Heart right ventricle (tissue), 16 donors: ENCODE results near the gene EGFR. TPM values are rescaled to one million over a fixed set of nuclear protein-coding genes. Genes with fewer than 3 reads are reported as not detected.

Source experiments
- ATAC-seq, 8 donors: fragments of 200-7000 bp; cut with Tn5 transposase; one replicate each; pipeline ENCODE4 v1.9.1; 2020; ENCODE audit warnings: mild to moderate bottlenecking in 8 of 8, moderate library complexity in 8 of 8, moderate number of reproducible peaks in 1 of 8
- DNase-seq, 2 donors: peaks; one replicate each; pipeline ENCODE4 v3.0.0-alpha.2; 2020
- H3K27ac ChIP-seq, 10 donors: fragments of 200-600 bp; sonication (generic) in 2 of 10; one replicate each; pipeline versions ENCODE4 v1.5.0 to v1.8.0; 2020 to 2022; ENCODE audit warnings: mild to moderate bottlenecking in 3 of 10
- H3K27me3 ChIP-seq, 7 donors: fragments of 200-600 bp; one replicate each; pipeline ENCODE4 v1.8.0; 2021 to 2022; ENCODE audit warnings: mild to moderate bottlenecking in 2 of 7
- H3K36me3 ChIP-seq, 9 donors: fragments of 200-600 bp; sonication (generic) in 1 of 9; one replicate each; pipeline versions ENCODE4 v1.5.0 to v1.8.0; 2020 to 2022; ENCODE audit warnings: mild to moderate bottlenecking in 2 of 9
- H3K4me1 ChIP-seq, 9 donors: fragments of 200-600 bp; sonication (generic) in 1 of 9; one replicate each; pipeline versions ENCODE4 v1.5.0 to v1.8.0; 2020 to 2022; ENCODE audit warnings: mild to moderate bottlenecking in 4 of 9
- H3K4me3 ChIP-seq, 10 donors: fragments of 200-600 bp; sonication (generic) in 2 of 10; one replicate each; pipeline versions ENCODE4 v1.5.0 to v1.8.0; 2020 to 2022; ENCODE audit warnings: mild to moderate bottlenecking in 7 of 10, moderate library complexity in 2 of 10
- H3K9me3 ChIP-seq, 11 donors: fragments of 200-600 bp in 10 of 11; sonication (generic) in 2 of 11; one replicate each; pipeline versions ENCODE4 v1.5.0 to v1.8.0; 2013 to 2022; ENCODE audit warnings: mild to moderate bottlenecking in 2 of 11, control low read depth in 1 of 11, moderate library complexity in 1 of 11
- WGBS, 2 donors: extraction: QIAGEN DNeasy Blood & Tissue Kit; methylation state at CpG; one replicate each; pipeline ENCODE4 v1.1.7; 2013; ENCODE audit warnings: inconsistent platforms in 1 of 2; 5-methylcytosine and 5-hydroxymethylcytosine counted together
- intact Hi-C, 10 donors: fragments of 100-400 bp; cut with DNase I; formaldehyde crosslinking; loops; one replicate each; pipeline versions ENCODE4 v1.11.1 to v1.14.2; 2022
- polyA plus RNA-seq, 2 donors: library from polyadenylated mRNA; stranded (reverse); fragments of 200-250 nt; gene quantifications; one replicate each; pipeline ENCODE4 v1.2.3, GENCODE V29; 2013
- total RNA-seq, 10 donors: library from RNA; stranded (reverse); fragmentation: NEBNext Ultra II Directional in 3 of 10; extraction: Animal tissue kit (Norgen Biotek cat#: 25700) in 3 of 10; gene quantifications; one replicate each; pipeline versions ENCODE4 v1.2.1 to v1.2.4, GENCODE V29; 2021 to 2023
- TF ChIP-seq, protein P1 (sequence below), 9 donors: fragments of 200-600 bp; sonication (generic) in 2 of 9; IDR thresholded peaks; one replicate each; pipeline versions ENCODE4 v1.5.0 to v1.8.0; 2021 to 2022; ENCODE audit warnings: antibody characterized with exemption in 9 of 9, mild to moderate bottlenecking in 5 of 9, moderate library complexity in 1 of 9
- donor health status: Arrhythmogenic right ventricular cardiomyopathy.
- donor health status: ischemic (EF 13 %, LVEDD 7.1; RV severe dilation, severe dysfunction).
- donor health status: healthy with polysubstance abuse.
- donor health status: DM: no; HTN: yes; CAD: no.
- donor health status: DM: no; HTN: no; CAD: no.
- donor health status: ischemic (EF 25% LVEDD 6.9; RV normal size, moderate dysfunction).
- donor health status: ischemic (EF 25% LVEDD 5.7; RV mildly dilated, moderate dysfunction).
- donor health status: healthy.
- donor health status: DM: yes; HTN: yes; CAD: no.
- donor health status: Ischemic cardiomyopathy.
- donor health status: ischemic (EF 35%, LVEDD 5.7; RV mildly dilated, moderate dysfunction).
- donor health status: nonischemic (EF 11% LVEDD 7.7; RV severe dilation, severe dysfunction).
- donor health status: DM: yes; HTN: yes; CAD: no.
- donor health status: PGD.
- donor health status: ischemic (EF 29% LVEDD 5.4; RV normal size, mild dysfunction).
- donor health status: nonischemic (EF 23%, LVEDD 6.1; RV moderate dilation, normal function).

The EGFR gene
- total and polyA plus RNA-seq, 12 donors: 1.9 to 13.5 (median 7.6) TPM

DNA sequence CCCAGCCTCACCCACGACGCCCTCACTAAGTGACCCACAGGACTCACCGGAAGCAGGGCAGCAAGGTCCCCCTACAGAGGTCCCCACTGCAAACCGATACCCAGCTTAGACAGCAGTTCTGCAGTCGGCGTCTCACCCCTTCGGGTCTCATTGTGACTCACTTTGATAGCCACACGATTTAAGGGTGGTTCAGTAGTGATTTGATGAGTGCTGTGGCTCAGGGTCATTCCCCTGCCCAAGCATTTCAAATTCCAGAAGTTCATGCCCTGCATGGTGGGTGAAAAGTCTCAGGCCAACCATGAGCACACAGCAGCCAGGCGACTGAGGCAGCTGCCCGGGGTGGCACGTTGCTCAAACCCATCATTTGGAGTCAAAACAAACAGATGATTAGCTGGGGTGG lies 93.2 kb downstream of the EGFR start:
- WGBS, 2 donors: 93 to 94% methylated on average over 11 of the region's 11 CpGs
- Histone ChIP-seq H3K36me3 (no peaks in the 10 kb centered on the region), H3K27me3 (no peaks in the 10 kb centered on the region), H3K9me3 (no peaks in the 10 kb centered on the region), H3K4me1 (peaks cover 0 to 28% (median 6%) of the 10 kb centered on the region in 9 donors), H3K27ac (no peak overlapping the region), H3K4me3 (no peak overlapping the region)
- no peak for ATAC-seq
- intact Hi-C loops: no loop called here
- TF ChIP-seq, protein P1, sequence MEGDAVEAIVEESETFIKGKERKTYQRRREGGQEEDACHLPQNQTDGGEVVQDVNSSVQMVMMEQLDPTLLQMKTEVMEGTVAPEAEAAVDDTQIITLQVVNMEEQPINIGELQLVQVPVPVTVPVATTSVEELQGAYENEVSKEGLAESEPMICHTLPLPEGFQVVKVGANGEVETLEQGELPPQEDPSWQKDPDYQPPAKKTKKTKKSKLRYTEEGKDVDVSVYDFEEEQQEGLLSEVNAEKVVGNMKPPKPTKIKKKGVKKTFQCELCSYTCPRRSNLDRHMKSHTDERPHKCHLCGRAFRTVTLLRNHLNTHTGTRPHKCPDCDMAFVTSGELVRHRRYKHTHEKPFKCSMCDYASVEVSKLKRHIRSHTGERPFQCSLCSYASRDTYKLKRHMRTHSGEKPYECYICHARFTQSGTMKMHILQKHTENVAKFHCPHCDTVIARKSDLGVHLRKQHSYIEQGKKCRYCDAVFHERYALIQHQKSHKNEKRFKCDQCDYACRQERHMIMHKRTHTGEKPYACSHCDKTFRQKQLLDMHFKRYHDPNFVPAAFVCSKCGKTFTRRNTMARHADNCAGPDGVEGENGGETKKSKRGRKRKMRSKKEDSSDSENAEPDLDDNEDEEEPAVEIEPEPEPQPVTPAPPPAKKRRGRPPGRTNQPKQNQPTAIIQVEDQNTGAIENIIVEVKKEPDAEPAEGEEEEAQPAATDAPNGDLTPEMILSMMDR (IDR thresholded peaks at IDR 0.05): no peak
- DNase-seq: no peak

DNA sequence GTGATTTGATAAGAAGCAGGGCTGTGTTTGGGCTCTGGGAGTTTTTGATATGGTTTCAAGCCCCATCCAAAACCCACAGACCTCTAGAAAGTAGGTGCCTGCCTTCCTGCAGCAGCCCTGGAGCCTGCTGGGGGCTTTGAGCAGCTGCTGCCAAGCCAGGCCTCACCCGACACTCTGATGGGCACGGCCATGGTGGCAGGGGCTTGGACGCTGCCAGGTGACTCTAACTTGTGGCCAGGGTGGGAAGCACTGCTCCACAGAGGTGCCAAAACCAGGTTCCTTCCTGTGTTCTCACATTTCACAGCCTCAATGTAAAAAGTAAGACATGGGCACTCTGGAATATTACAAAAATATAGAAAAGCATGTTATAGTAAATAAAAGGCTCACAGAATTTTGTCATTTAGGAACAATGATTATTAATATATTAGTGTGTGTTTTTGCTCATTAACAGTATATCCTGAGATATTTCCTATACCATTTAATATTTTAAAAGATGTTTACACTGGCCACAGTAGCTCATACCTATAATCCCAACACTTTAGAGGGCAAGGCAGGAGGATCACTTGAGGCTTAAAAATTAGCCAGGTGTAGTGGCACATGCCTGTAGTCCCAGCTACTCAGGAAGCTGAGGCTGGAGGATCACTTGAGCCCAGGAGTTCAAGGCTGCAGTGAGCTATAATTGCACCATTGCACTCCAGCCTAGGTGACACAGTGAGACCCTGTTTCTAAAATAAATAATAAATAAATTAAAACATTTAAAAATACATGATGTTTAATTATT lies 95.1 kb downstream of the EGFR start:
- TF ChIP-seq, protein P1 (IDR thresholded peaks at IDR 0.05): no peak
- intact Hi-C loops: no loop called here
- WGBS, 2 donors: 83 to 84% methylated on average over 3 of the region's 3 CpGs
- no peaks in the 10 kb centered on the region for H3K9me3 ChIP-seq
- H3K27me3 ChIP-seq: no peaks in the 10 kb centered on the region
- no peaks in the 10 kb centered on the region for H3K36me3 ChIP-seq
- ATAC-seq (no peak), DNase-seq (no peak)
- H3K4me1 ChIP-seq: peaks cover 0 to 21% (median 6%) of the 10 kb centered on the region in 9 donors
- H3K4me3 ChIP-seq: no peak overlapping the region
- no peak overlapping the region for H3K27ac ChIP-seq

- H3K4me1 ChIP-seq: peaks cover 3 to 23% (median 17%) of the 10 kb centered on the region in 9 donors
- no peak for DNase-seq
- no peaks in the 10 kb centered on the region for H3K9me3 ChIP-seq
- intact Hi-C loops: no loop called here
- H3K4me3 ChIP-seq: no peak overlapping the region
- ATAC-seq: no peak
- H3K36me3 ChIP-seq: no peaks in the 10 kb centered on the region
- H3K27ac ChIP-seq: no peak overlapping the region
- H3K27me3 ChIP-seq: no peaks in the 10 kb centered on the region
- TF ChIP-seq, protein P1 (IDR thresholded peaks at IDR 0.05): no peak
- WGBS, 2 donors: 91 to 93% methylated on average over 7 of the region's 7 CpGs
Measured at GRCh38 chr7:55117286-55117685, 98.5 kb downstream of the EGFR start.

DNA sequence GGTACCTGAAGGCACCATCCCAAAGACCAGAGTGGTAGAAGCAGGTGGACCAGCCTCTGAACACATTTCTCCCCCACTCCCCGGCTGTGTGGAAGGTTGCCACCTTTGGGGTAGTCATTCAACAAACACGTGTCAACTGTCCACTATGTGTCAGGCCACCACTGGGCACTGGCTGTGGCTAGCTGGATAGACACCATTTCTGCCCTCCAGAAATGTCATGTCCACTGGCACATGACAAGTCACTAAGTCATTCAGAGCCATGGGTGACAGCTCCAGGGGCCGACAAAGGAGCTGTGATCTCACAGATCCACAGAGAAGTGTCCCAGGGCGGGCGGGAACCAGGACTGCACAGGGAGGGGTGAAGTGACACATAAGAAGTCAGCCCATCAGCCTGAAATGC lies 99.6 kb downstream of the EGFR start:
- Histone ChIP-seq H3K27me3 (no peaks in the 10 kb centered on the region), H3K9me3 (no peaks in the 10 kb centered on the region), H3K4me1 (peaks cover 3 to 27% (median 17%) of the 10 kb centered on the region in 9 donors), H3K36me3 (no peaks in the 10 kb centered on the region), H3K27ac (no peak overlapping the region), H3K4me3 (no peak overlapping the region)
- intact Hi-C loops: no loop called here
- TF ChIP-seq, protein P1 (IDR thresholded peaks at IDR 0.05): no peak
- DNase-seq (no peak), ATAC-seq (no peak)
- WGBS, 2 donors: 94 to 97% methylated on average over 5 of the region's 5 CpGs
